ENCODE results near the gene BRF1.
"Not testable (repeated sequence)": the region's sequence is repeated elsewhere in the genome, so short reads cannot be mapped to it uniquely, and the experiment has no call there.

The BRF1 gene, protein sequence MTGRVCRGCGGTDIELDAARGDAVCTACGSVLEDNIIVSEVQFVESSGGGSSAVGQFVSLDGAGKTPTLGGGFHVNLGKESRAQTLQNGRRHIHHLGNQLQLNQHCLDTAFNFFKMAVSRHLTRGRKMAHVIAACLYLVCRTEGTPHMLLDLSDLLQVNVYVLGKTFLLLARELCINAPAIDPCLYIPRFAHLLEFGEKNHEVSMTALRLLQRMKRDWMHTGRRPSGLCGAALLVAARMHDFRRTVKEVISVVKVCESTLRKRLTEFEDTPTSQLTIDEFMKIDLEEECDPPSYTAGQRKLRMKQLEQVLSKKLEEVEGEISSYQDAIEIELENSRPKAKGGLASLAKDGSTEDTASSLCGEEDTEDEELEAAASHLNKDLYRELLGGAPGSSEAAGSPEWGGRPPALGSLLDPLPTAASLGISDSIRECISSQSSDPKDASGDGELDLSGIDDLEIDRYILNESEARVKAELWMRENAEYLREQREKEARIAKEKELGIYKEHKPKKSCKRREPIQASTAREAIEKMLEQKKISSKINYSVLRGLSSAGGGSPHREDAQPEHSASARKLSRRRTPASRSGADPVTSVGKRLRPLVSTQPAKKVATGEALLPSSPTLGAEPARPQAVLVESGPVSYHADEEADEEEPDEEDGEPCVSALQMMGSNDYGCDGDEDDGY

DNA sequence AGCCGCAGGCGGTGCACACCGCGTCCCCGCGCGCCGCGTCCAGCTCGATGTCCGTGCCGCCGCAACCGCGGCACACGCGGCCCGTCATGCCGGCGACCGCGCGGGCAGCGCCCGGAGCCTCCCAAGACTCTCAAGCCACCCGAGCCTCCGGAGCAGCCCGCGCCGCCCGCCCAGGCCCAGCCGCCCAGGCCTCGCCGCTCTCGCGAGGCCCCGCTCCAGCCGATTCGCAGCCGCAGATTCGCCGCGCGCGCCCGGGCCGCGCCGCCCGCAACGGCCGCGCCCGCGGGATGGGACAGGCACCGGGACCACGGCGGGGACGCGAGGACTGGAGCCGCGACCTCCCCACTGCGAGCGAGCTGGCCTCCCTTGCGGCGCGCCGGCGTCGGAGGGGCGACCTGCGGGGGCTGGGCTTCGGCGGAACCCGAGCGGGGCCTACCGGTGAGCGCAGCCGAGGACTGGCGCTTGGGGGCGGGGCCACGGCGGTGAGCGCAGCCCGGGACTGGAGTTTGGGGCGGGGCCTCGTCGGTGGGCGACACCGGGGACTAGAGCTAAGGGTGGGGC, at the start of gene BRF1:
BRF1 (minus strand) TSS at position 460 of the 561 bp plus-strand sequence; CDS start at position 88, 372 bp downstream.
- DNase-seq (ENCODE audit: low spot score): peak; percentile 91

DNA sequence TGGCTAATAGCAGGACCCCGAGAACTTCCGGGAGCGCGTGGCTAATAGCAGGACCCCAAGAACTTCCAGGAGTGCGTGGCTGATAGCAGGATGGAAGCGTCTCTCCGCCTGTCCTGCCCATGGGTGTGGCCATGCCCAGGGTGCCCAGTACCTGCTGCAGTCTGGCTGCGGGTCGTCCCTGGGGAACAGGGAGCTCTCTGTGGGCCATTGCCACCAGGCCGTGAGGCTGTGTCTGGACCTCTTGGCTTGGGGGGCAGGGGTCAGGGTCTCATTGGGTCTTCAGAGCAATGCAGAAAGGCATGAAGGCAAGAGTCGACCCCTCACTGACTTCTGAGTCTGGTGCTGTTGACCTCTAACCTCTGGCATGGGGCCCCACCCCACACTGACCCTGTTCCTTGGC, 49.2 kb upstream of the BRF1 start:
- no peak for DNase-seq (ENCODE audit: low spot score)

DNA sequence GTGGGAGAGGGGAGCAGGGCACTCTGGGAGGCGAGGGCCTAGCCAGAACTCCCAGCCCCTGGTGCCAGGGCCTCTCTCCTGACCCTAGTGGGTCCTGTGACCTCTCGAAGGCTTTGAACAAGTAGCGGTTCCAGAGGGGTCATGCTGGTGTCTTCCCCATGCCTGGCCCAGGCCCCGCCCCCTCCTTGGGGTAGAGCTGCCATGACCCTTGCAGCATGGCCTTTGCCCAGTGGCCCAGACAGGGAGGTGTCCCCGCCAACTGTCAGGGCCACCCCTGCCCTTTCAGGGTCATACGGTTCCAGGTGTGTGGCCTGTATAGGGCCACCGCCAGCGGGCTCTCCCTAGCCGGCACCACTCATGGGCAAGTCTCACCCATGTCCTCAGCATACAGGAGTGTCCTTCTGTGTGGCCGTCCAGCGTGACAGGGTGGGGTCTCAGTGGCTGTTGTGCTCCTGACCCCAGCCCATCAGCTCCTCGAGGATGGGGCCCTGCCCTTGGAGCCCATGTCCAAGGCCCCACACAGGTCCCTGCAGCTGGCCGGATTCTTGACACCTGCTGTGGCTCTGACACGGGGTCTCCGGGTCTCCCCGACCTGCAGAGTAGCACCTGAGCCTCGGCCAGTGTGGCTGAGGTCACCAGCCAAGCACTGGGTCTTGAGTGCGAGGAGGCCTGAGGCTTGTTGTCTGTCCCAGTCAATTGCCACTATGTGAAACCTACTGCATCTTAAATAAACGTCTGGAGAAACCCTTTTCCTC, 48.3 kb upstream of the BRF1 start:
- no peak for DNase-seq (ENCODE audit: low spot score)

DNA sequence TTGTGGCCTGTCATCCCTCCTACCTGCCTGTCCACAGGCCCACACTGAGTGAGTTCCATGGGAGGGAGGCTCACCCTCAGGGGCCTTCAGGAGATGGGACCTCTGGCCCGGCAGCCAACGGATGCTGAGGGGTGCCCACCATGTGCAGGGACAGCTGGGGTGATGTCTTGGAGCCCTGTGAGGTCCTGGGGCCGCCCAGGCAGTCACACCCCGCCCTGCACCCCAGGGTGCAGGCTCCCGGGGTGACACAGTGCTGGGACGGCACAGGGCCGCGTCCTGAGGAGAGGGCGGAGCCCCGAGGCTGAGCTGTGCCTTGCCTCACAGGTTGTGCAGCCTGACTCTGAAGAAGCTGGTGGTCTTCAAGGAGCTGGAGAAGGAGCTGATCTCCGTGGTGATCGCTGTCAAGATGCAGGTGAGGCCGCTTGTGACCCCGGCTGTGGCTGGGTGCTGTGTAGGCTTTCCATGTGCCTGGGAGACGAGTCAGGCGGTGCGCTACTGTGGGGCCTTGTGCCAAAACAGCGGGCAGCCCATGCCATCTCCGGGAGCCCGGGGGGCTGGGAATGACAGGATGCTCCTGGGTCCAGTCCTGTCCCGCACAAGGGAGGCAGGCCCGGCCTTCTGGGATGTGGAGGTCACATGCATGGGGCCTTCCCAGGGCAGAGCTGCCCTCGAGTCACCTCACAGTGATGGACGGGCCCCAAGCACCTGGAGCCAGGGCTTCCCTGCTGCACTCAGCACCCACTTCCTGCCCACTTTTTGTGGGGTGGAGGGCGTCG, 47.6 kb upstream of the BRF1 start:
- DNase-seq (ENCODE audit: low spot score): no peak

DNA sequence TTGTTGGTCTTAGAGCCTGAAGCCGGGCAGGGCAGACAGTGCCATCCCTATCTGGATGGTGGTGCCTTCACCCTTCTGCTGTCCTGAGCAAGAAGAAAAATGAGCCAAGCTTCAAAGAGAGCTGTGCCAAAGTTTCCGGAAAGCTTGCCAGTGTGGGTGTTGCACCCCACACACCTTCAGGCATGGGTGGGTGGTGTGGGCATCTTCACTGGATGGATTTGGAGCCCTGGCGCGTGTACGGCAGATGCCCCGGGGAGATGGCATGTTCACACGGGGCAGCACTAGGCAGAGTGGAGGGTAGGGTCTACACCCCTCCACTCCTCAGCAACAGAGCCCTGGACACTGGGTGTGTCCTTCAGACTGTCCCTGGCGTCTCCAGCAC, 46.8 kb upstream of the BRF1 start:
- DNase-seq (ENCODE audit: low spot score): no peak

DNA sequence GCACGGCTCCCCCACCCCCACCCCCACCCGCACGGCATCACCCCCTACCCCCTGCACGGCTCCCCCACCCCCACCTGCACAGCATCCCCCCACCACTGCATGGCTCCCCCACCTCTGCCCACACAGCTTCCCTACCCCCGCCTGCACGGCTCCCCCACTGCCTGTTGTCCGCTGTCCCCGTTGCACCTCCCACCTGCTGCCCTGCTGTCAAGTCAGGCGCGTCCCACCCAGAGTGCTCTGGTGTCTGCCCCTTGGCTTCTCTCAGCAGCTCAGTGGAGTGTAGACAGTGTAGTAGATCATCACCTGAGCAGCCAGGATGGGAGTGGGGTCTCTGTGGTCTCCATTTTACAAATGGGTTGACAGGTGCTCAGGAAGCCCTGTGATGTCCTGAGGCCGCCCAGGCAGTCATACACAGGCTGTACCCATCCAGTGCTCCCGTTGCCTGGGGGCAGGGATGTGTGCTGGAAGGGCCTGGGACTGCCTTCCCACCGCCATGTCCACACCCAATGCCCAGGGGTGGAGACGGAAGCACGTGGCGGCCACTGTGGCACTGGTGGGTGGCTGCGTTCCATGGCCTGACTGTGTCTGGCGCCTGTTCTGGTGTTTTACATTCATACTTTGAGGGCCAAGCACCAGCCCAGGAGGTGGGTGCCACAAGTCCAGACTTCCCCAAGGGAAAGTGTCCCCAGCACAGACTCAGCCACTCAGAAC, 46.2 kb upstream of the BRF1 start:
- DNase-seq (ENCODE audit: low spot score): no peak

DNA sequence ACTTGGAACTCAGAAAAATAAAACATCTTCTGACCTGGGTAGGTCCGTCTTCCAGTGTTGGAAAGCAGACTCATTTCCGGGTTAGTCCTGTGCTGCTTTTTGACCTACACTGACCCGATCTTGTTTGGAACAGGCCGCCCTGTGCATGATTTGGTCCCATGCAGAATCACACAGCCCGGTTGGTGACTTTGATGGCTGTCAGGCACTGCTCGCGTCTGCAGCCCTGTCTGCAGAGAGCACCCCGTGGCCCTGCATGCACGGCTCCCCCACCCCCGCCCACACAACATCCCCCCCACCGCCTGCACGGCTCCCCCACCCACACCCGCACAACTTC, 45.4 kb upstream of the BRF1 start:
- DNase-seq (ENCODE audit: low spot score): no peak

DNA sequence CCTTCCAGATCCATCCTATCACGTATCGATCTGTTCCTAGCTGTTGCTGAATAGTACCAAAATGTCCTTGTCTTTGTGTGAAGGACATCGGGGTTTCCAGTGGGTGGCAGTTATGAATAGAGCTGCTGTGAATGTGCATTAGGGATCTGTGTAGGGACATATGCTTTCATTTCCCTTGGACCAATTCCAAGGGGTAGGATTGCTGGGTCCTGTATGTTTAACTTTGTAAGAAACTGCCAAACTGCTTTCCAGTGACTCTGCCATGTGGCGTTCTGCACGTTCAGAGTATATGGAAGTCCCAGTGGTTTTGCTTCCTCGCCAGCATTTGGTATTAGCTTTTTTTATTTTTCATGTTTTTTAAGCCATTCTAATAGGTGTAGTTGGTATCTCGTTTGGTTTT, 42.4 kb upstream of the BRF1 start:
- no peak for DNase-seq (ENCODE audit: low spot score)

DNA sequence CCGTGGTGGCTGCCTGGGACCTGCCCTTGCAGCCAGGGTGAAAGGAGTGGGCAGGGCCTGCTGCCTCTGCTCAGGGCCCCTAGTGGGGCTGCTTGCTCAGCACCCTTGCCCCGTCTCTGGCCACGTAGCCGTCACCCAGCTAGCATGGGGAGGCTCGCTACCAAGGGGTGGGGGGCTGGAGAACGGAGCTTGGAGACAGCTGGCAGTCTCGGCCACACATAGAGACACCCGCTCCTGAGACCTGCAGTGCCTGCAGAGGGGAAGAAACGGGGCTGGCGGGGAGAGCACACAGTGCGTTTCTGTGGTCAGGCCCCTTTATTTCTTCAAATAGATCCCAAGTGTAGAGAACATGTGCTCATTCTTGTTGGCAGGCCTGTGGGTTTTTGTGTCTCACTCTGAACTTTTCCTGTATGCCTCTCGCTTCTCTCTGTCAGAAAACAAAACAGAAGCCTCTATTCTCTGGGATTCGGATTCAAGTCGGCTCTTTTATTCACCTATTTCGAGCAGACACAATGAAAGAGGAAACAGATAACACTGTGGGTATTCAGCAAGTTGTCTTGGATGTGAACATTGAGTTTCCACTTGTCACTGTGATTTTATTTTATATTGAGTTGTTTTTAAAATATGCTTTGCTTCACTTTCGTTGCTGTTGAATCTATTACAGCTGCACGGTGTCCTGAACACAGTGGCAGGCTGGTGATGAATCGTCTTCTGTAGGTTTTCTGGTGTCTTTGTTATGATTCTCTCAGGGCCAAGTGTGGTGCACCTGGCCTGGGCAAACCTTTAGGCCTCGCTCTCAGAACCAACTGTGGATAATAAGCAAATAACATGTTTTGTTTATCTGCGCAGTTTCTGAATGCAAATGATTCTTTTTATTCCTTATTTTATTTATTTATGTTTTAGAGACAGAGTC, 40.3 kb upstream of the BRF1 start:
- DNase-seq (ENCODE audit: low spot score): no peak

DNA sequence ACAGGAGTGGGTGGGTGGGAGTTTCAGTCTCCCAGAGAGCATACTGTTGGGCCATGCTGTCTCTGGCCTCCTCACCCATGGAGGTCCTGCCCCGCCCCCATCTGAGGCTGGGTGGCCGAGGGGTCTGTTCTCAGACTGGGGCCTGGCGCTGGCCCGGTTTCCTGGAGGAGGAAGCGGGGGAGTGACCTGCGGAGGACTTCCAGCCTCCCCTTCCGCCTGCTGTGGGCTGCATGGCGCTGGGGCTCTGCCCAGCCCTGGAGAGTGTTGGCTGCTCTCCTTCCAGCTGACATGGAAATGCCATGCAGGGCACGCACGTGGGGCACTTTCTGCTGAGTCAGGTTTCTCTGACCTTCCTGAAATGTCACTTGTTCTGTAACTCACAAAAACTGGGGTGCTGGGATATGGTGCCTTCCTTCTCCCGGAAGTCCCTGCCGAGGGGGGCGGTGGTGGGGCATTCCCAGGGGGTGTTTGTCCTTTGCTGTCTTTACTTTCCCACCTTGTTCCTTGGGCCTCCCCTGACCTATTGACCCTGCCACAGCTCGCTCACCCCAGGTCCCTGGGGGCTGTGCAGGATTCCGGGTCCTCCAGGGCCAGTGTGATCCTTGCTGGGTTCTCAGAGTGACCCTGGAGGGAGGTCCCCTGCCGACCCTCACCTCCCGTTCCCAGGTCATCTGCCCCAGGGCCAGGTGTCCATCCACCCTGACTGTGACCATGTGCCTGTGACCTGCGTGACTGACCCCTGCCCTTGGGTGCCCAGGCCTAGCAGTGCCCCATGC, 37.4 kb upstream of the BRF1 start:
- no peak for DNase-seq (ENCODE audit: low spot score)

DNA sequence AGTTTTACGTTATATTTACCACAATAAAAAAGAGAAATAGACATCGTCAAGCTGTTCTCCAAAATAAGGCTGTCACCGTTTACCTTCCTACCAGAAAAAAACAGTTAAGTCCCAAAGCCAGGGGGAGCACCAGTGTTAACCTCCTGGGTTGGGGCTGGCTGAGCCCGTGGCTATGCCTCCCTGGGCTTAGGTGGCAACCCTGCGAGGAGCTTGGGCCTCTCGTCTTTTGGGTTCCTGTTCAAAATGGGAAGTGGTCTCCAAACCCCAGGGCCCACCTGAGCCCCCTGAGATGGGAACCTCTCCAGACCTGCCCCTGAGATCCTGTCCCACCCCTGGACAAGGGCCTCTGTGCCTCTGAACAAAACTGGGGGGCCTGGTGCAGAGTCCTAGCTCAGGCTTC, 36.6 kb upstream of the BRF1 start:
- DNase-seq (ENCODE audit: low spot score): no peak

DNA sequence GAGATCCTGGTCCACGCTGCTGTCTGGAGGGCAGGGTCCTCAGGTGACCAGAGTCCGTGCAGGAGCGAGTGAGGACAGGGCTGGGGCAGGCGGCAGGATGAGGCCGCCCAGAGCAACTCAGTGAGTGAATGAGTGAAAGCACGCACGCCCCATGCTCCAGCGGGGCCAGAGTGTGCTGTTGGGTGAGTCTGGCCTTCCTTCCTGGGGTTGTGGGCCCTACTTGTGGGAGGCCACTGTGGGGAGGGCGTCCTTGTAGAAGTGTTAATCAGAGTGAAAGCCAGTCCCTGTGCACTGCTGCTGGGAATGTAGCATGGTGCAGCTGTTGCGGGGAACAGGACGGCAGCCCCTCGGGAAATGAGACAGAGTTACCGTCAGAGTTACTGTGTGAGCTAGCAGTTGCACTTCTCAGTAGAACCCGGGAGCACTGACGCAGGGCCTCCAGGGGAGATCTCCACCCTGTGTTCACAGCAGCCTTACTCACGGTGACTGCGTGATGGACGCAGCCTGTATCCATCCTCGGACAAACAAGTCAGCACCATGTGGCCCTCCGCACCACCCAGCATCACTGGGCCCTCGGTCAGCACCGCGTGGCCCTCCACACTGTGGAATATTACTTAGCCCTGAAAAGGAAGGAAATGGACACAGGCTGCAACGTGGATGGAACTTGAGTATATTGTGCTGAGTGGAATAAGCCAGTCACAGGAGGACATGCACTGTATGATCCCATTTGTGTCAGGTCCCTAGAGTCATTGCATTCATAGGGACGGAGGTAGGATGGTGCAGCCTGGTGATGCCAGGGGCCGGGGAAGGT, 35.9 kb upstream of the BRF1 start:
- no peak for DNase-seq (ENCODE audit: low spot score)

DNA sequence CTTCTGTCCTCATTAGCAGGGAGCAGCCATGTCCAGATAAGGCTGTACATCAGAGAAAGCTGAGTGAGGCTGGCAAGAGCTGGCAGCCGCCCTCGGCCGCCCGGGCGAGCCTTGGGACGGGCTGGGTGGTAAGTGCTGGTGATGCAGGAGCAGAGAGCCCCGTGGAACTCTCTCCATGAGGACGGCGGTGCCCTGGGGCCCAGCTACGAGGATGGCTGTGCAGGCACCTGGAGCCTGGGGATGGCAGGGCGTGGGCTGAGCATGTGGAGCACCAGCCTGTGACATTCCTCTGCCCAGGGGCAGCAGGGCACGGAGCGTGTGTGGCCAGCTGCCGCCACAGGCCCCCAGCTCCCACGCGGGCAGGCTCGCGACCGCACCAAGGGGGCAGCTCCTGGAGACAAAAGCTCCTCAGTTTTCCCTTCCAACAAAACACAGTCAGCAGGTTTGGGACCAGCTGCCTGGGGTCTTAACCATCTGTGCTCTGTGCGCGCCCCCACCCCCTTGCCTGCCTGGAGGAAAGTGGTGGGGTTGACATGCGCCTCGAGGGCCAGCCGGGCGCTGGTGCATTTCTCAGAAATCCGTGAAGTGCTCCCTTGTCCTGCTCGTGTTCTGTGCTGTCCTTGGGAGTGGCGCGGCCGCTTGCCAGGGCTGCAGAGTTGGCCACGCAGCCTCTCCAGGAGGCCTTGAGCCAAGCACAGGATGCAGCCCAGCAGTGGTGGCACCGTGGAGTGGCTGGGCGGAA, 35.1 kb upstream of the BRF1 start:
- no peak for DNase-seq (ENCODE audit: low spot score)

DNA sequence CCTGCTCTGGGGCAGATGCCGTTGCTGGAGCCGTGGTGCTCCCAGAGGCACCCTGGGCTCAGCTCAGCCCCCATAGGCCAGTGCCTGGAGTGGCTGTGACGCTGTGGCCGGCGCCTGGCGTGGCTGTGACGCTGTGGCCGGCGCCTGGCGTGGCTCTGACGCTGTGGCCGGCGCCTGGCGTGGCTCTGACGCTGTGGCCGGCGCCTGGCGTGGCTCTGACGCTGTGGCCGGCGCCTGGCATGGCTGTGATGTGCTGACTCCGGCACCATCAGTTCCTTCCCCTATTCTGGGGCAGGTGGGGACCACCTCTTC, 34.4 kb upstream of the BRF1 start:
- not testable (repeated sequence) for DNase-seq (ENCODE audit: low spot score)

DNA sequence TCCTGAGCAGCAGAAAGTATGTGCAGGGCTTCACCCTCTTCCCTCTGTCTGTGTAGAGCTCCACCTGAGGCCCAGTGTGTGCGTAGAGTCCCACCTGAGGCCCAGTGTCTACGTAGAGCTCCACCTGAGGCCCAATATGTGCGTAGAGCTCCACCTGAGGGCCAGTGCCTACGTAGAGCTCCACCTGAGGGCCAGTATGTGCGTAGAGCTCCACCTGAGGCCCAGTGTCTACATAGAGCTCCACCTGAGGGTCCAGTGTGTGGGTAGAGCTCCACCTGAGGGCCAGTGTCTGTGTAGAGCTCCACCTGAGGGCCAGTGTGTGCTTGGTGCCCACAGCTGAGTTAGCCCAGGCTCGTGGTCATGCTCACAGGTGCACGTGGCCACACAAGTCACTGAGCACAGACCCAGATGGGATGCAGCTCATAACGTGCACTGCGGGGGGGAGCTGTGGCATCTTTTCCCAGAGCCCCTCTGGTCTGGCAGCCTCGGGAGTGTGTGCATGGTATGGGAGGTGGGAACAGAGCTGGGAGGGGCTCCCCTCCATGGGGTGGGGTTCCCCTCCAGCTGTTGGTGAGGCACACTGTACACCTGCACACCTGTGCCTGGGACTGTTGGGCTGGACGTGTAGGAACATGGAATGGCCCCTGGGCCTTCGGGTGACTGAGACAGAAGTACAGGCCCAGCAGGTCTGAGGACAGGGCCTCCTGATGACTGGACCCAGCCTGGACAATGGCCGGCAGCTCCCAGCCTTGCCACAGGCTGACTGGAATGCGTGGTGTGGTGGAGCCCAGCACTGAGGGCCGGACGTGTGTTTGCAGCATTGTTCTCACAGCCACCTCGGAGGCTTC, 33.8 kb upstream of the BRF1 start:
- no peak for DNase-seq (ENCODE audit: low spot score)

DNA sequence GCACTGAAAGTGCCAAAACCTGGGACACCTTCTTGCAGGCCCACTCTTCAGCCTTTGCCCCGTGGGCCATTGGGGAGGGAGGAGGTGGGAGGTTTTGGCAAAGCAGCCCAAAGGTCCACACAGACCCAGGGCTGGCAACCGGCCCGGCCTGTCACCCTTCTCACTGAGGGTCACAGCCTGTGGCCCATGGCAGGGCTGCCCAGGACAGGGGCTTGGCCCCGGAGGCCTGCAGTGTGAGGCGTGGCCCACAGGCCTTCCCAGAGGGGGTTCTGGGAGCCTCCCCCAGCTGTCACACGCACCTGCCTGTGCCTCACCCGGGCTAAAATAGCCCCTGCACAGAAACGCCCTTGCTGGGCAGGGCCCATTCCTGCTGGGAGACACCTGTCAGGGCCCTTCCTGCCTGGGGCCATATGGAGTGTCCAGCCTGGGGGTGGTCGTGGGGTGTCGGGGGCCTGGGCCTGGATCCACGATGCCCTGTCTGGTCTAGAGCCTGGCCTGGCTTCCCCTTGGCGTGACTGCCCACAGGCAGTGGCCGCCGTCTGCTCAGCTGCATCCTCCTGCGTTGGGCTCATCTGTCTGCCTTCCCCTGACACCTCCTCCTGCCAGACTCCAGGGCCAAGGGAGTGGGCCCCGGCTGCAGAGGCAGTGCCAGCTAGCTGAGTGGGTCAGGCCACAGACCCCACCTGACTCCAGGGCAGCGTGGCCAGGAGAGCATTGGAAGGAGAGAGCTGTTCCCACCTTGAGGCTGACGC, 33.0 kb upstream of the BRF1 start:
- DNase-seq (ENCODE audit: low spot score): no peak

All from NAMALWA (cell line).